ENCODE measurements around the gene GDPD3.

- TF ChIP-seq CTCF (IDR thresholded peaks at IDR 0.05) (no peak), EP300 (IDR thresholded peaks at IDR 0.05) (no peak)
Observed at GRCh38 chr16:30145657-30146056, 32.3 kb upstream of the GDPD3 start.

All from ovary (tissue), 3 donors.